ENCODE measurements around the gene CD6.
"Not testable (repeated sequence)": the region's sequence is repeated elsewhere in the genome, so short reads cannot be mapped to it uniquely, and the experiment has no call there.

CD6 gene

GRCh38 chr11:60954421-60954820 is 17.1 kb upstream of the CD6 start:
- no peak for DNase-seq

GRCh38 chr11:60955571-60955970 is 15.9 kb upstream of the CD6 start:
- DNase-seq, result no peak

- no peak for DNase-seq
Measured at GRCh38 chr11:60957188-60957587, 14.3 kb upstream of the CD6 start.

GRCh38 chr11:60959431-60959830 is 12.0 kb upstream of the CD6 start:
- DNase-seq, result no peak

GRCh38 chr11:60960405-60960804 is 11.1 kb upstream of the CD6 start:
- DNase-seq, result no peak

GRCh38 chr11:60964801-60965200 is 6.7 kb upstream of the CD6 start:
- DNase-seq, result no peak

- no peak for DNase-seq
Measured at GRCh38 chr11:60966890-60967289, 4.6 kb upstream of the CD6 start.

- no peak for DNase-seq
Measured at GRCh38 chr11:60968223-60968622, 3.3 kb upstream of the CD6 start.

GRCh38 chr11:60970369-60970774 is 1.1 kb upstream of the CD6 start:
- no peak for DNase-seq

- DNase-seq, result no peak
Measured at GRCh38 chr11:60970890-60971289, 590 bp upstream of the CD6 start.

GRCh38 chr11:60972182-60973030 is 926 bp downstream of the CD6 start:
- no peak for DNase-seq

GRCh38 chr11:60973699-60974098 is 2.2 kb downstream of the CD6 start:
- DNase-seq, result no peak

- not testable (repeated sequence) for DNase-seq
Measured at GRCh38 chr11:60974316-60974715, 2.8 kb downstream of the CD6 start.

- no peak for DNase-seq
Measured at GRCh38 chr11:60974726-60975125, 3.2 kb downstream of the CD6 start.

- no peak for DNase-seq
Measured at GRCh38 chr11:60977224-60977623, 5.7 kb downstream of the CD6 start.

- DNase-seq, result no peak
Measured at GRCh38 chr11:60977836-60978235, 6.4 kb downstream of the CD6 start.

- no peak for DNase-seq
Measured at GRCh38 chr11:60978546-60979380, 7.3 kb downstream of the CD6 start.

GRCh38 chr11:60981515-60981914 is 10.0 kb downstream of the CD6 start:
- no peak for DNase-seq

GRCh38 chr11:60982184-60982583 is 10.7 kb downstream of the CD6 start:
- no peak for DNase-seq

GRCh38 chr11:60984149-60984548 is 12.7 kb downstream of the CD6 start:
- no peak for DNase-seq

- no peak for DNase-seq
Measured at GRCh38 chr11:60984636-60985035, 13.2 kb downstream of the CD6 start.

GRCh38 chr11:60985501-60985900 is 14.0 kb downstream of the CD6 start:
- DNase-seq, result no peak

- no peak for DNase-seq
Measured at GRCh38 chr11:60985991-60986915, 14.8 kb downstream of the CD6 start.
